Hepatocyte (in vitro differentiated cells): ENCODE data around the gene SNX2.

Source experiments
- EZH2 ChIP-seq: fragments of 200-600 bp; sonication (generic); IDR thresholded peaks from 2 replicates; pipeline ENCODE4 v1.6.1; 2016; ENCODE audit warnings: antibody characterized with exemption, mild to moderate bottlenecking, borderline replicate concordance
- EZH2phosphoT487 ChIP-seq: fragments of 200-600 bp; sonication (generic); IDR thresholded peaks from one replicate; pipeline ENCODE4 v1.6.1; 2018; ENCODE audit warnings: antibody characterized with exemption, mild to moderate bottlenecking, low read depth, moderate library complexity; ENCODE audit not compliant: unreplicated experiment, severe bottlenecking
- TF ChIP-seq, protein P1 (sequence below): fragments of 200-600 bp; sonication (generic); IDR thresholded peaks from 2 replicates; pipeline ENCODE4 v1.5.1; 2016; ENCODE audit warnings: antibody characterized with exemption, mild to moderate bottlenecking; ENCODE audit not compliant: poor library complexity

DNA sequence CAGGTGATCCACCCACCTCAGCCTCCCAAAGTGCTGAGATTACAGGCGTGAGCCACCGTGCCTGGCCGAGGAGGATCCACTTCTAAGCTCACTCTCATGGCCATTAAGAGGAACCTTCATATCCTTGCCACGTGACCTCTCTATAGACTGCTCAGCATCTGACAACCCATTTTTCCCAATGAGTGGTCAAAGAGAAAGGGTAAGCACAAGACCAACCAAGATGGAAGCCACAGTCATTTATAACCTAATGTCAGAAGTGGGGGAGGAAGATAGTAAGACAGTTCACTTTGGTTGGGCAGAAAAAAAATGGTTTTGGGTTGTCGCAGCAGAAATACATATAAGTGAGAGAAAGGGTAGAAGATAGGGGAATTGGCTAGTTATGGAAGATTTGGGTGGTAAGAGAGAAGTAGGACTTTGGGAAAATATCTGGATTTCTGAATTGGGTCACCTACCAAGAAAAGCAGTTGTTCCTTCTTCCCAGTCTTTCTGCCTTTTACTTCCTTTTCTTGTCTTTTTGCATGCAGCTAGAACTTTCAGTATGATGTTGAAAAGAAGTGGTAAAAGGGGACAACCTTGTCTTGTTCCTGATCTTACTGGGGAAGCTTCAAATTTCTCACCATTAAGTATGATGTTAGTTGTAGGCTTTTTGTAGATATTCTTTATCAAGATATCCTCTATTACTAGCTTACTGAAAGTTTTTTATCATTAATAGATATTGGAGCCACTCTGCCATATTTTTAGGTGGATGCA is 15.6 kb downstream of the SNX2 start:
- TF ChIP-seq, protein P1, sequence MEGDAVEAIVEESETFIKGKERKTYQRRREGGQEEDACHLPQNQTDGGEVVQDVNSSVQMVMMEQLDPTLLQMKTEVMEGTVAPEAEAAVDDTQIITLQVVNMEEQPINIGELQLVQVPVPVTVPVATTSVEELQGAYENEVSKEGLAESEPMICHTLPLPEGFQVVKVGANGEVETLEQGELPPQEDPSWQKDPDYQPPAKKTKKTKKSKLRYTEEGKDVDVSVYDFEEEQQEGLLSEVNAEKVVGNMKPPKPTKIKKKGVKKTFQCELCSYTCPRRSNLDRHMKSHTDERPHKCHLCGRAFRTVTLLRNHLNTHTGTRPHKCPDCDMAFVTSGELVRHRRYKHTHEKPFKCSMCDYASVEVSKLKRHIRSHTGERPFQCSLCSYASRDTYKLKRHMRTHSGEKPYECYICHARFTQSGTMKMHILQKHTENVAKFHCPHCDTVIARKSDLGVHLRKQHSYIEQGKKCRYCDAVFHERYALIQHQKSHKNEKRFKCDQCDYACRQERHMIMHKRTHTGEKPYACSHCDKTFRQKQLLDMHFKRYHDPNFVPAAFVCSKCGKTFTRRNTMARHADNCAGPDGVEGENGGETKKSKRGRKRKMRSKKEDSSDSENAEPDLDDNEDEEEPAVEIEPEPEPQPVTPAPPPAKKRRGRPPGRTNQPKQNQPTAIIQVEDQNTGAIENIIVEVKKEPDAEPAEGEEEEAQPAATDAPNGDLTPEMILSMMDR: no peak
- no peak for TF ChIP-seq EZH2
- TF ChIP-seq EZH2phosphoT487: no peak
